Panc1 (cell line): Measurements from ENCODE around the gene MICAL2.

ENCODE experiments used
- CTCF ChIP-seq: fragments of 450-650 bp; IDR thresholded peaks from 2 replicates; pipeline ENCODE4 v1.5.1; 2017; ENCODE audit warnings: mild to moderate bottlenecking
- POLR2AphosphoS5 ChIP-seq: IDR thresholded peaks from 2 replicates; pipeline ENCODE4 v1.6.1; 2012; ENCODE audit warnings: mild to moderate bottlenecking, low read depth, low read length, moderate library complexity
- SIN3A ChIP-seq: IDR thresholded peaks from 2 replicates; pipeline ENCODE4 v1.6.1; 2012; ENCODE audit warnings: low read depth, mild to moderate bottlenecking, low read length, moderate library complexity, borderline replicate concordance; ENCODE audit not compliant: insufficient read depth
- TCF7L2 ChIP-seq: IDR thresholded peaks from 2 replicates; pipeline ENCODE4 v1.6.1; 2011; ENCODE audit warnings: mild to moderate bottlenecking, low read depth, low read length, inconsistent platforms
- TF ChIP-seq, protein P1 (sequence below), 2 experiments: IDR thresholded peaks; 2 replicates each; pipeline ENCODE4 v1.6.1; 2011 to 2012; ENCODE audit warnings: low read depth in 2 of 2, control low read depth in 1 of 2, low read length in 1 of 2, mild to moderate bottlenecking in 1 of 2, moderate library complexity in 1 of 2; ENCODE audit not compliant: insufficient read depth in 1 of 2

DNA sequence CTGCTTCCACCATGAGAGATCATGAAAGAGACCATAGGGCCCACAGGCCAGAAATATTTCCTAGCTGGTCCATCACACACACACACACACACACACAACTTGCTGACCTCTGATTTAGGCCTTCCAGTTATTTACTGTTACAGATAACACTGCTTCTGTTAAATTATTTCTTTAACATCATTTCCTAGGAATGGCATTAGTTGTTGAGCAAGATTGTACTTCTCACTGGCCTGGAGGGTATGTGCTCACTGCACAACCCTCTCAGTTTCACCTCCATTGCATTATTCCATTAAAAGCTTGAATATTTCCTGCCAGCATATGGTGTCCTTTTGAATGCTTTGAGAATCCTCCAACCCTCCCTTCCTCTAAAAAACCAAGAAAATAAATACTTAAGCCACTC, 104.4 kb downstream of the MICAL2 start:
- no peak for TF ChIP-seq TCF7L2
- TF ChIP-seq SIN3A: no peak
- no peak for TF ChIP-seq CTCF
- TF ChIP-seq POLR2AphosphoS5: no peak
- TF ChIP-seq, protein P1, sequence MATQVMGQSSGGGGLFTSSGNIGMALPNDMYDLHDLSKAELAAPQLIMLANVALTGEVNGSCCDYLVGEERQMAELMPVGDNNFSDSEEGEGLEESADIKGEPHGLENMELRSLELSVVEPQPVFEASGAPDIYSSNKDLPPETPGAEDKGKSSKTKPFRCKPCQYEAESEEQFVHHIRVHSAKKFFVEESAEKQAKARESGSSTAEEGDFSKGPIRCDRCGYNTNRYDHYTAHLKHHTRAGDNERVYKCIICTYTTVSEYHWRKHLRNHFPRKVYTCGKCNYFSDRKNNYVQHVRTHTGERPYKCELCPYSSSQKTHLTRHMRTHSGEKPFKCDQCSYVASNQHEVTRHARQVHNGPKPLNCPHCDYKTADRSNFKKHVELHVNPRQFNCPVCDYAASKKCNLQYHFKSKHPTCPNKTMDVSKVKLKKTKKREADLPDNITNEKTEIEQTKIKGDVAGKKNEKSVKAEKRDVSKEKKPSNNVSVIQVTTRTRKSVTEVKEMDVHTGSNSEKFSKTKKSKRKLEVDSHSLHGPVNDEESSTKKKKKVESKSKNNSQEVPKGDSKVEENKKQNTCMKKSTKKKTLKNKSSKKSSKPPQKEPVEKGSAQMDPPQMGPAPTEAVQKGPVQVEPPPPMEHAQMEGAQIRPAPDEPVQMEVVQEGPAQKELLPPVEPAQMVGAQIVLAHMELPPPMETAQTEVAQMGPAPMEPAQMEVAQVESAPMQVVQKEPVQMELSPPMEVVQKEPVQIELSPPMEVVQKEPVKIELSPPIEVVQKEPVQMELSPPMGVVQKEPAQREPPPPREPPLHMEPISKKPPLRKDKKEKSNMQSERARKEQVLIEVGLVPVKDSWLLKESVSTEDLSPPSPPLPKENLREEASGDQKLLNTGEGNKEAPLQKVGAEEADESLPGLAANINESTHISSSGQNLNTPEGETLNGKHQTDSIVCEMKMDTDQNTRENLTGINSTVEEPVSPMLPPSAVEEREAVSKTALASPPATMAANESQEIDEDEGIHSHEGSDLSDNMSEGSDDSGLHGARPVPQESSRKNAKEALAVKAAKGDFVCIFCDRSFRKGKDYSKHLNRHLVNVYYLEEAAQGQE (IDR thresholded peaks at IDR 0.05; ENCODE audit: insufficient read depth in 1 of 2, low read depth in 2 of 2, low read length in 1 of 2): no peak
